Naive B cell (primary cell): ENCODE results near the gene SETSIP. TPM values are rescaled to one million over a fixed set of nuclear protein-coding genes. Genes with fewer than 3 reads are reported as not detected.

Experiments
- ATAC-seq, 2 donors: fragments of 150-1000 bp; cut with Tn5 transposase; 2 replicates each; pipeline ENCODE4 v1.10.0; 2021; ENCODE audit warnings: low read depth in 2 of 2, mild to moderate bottlenecking in 2 of 2, moderate library complexity in 2 of 2
- DNase-seq: peaks from one replicate; pipeline ENCODE4 v3.0.0; 2022
- H3K27ac Mint-ChIP-seq, 6 donors: one replicate each; pipeline ENCODE4 v1.8.0; 2020 to 2022; ENCODE audit warnings: mild to moderate bottlenecking in 6 of 6, mixed read lengths in 6 of 6, moderate library complexity in 5 of 6, inconsistent platforms in 2 of 6
- H3K27me3 Mint-ChIP-seq, 3 donors: one replicate each; pipeline ENCODE4 v1.8.0; 2021 to 2022; ENCODE audit warnings: mixed read lengths in 3 of 3, mild to moderate bottlenecking in 1 of 3
- H3K36me3 Mint-ChIP-seq, 2 donors: one replicate each; pipeline ENCODE4 v1.8.0; 2020 to 2022; ENCODE audit warnings: mixed read lengths in 2 of 2, inconsistent platforms in 1 of 2, mild to moderate bottlenecking in 1 of 2
- H3K4me1 Mint-ChIP-seq, 3 donors: one replicate each; pipeline ENCODE4 v1.8.0; 2020 to 2022; ENCODE audit warnings: mixed read lengths in 3 of 3, inconsistent platforms in 1 of 3, mild to moderate bottlenecking in 1 of 3, moderate library complexity in 1 of 3
- H3K4me3 Mint-ChIP-seq, 8 donors: one replicate each; pipeline ENCODE4 v1.8.0; 2020 to 2022; ENCODE audit warnings: mild to moderate bottlenecking in 8 of 8, mixed read lengths in 8 of 8, moderate library complexity in 8 of 8, inconsistent platforms in 2 of 8
- H3K9me3 Mint-ChIP-seq, 7 donors: one replicate each; pipeline ENCODE4 v1.8.0; 2020 to 2022; ENCODE audit warnings: mixed read lengths in 7 of 7, mild to moderate bottlenecking in 5 of 7, inconsistent platforms in 2 of 7, moderate library complexity in 1 of 7
- polyA plus RNA-seq, 6 donors: library from polyadenylated mRNA; unstranded; fragments of 300-500 nt; fragmentation: Illumina TruSeq; gene quantifications; one replicate each; pipeline ENCODE4 v1.2.3, GENCODE V29; 2021; ENCODE audit warnings: low read depth in 6 of 6

SETSIP gene
- polyA plus RNA-seq: not detected

GRCh38 chr1:92075311-92075710, at the start of gene SETSIP:
TSS of gene SETSIP (minus strand) at chr1:92075411. CDS start at chr1:92075411, 0 bp downstream.
- H3K36me3 Mint-ChIP-seq: no peaks in the 10 kb centered on the region
- ATAC-seq (no peak), DNase-seq (no peak)
- no peak within 1 kb of the TSS for H3K27ac Mint-ChIP-seq
- H3K4me1 Mint-ChIP-seq: peaks cover 6% of the 10 kb centered on the region in 3 donors
- H3K9me3 Mint-ChIP-seq: no peaks in the 10 kb centered on the region
- H3K4me3 Mint-ChIP-seq: no peak within 1 kb of the TSS
- no peaks in the 10 kb centered on the region for H3K27me3 Mint-ChIP-seq

GRCh38 chr1:92123868-92124267, 48.7 kb upstream of the SETSIP start:
- H3K27ac Mint-ChIP-seq: no peak overlapping the region
- H3K36me3 Mint-ChIP-seq: no peaks in the 10 kb centered on the region
- H3K27me3 Mint-ChIP-seq: peaks cover 0 to 5% (median 0%) of the 10 kb centered on the region in 3 donors
- ATAC-seq: no peak
- DNase-seq: no peak
- no peak overlapping the region for H3K4me3 Mint-ChIP-seq
- no peaks in the 10 kb centered on the region for H3K4me1 Mint-ChIP-seq
- H3K9me3 Mint-ChIP-seq: no peaks in the 10 kb centered on the region

- ATAC-seq (no peak), DNase-seq (no peak)
- Mint-ChIP-seq H3K4me3 (no peak overlapping the region), H3K27ac (no peak overlapping the region), H3K9me3 (no peaks in the 10 kb centered on the region), H3K27me3 (no peaks in the 10 kb centered on the region), H3K36me3 (no peaks in the 10 kb centered on the region), H3K4me1 (no peaks in the 10 kb centered on the region)
Measured at GRCh38 chr1:92118826-92119225, 43.6 kb upstream of the SETSIP start.

GRCh38 chr1:92117526-92117925, 42.3 kb upstream of the SETSIP start:
- no peaks in the 10 kb centered on the region for H3K4me1 Mint-ChIP-seq
- H3K9me3 Mint-ChIP-seq: no peaks in the 10 kb centered on the region
- peak overlapping the region in 1 of 6 donors; percentile 1 for H3K27ac Mint-ChIP-seq
- no peak overlapping the region for H3K4me3 Mint-ChIP-seq
- H3K27me3 Mint-ChIP-seq: no peaks in the 10 kb centered on the region
- DNase-seq (no peak), ATAC-seq (no peak)
- H3K36me3 Mint-ChIP-seq: no peaks in the 10 kb centered on the region

- Mint-ChIP-seq H3K9me3 (no peaks in the 10 kb centered on the region), H3K4me3 (no peak overlapping the region), H3K4me1 (no peaks in the 10 kb centered on the region), H3K36me3 (no peaks in the 10 kb centered on the region), H3K27me3 (no peaks in the 10 kb centered on the region), H3K27ac (no peak overlapping the region)
- ATAC-seq: no peak
- no peak for DNase-seq
Measured at GRCh38 chr1:92108631-92109030, 33.4 kb upstream of the SETSIP start.

- no peak for DNase-seq
- ATAC-seq: no peak
Measured at GRCh38 chr1:92105546-92106081, 30.4 kb upstream of the SETSIP start.

GRCh38 chr1:92096317-92096716, 21.1 kb upstream of the SETSIP start:
- Mint-ChIP-seq H3K4me1 (peaks cover 0 to 6% (median 4%) of the 10 kb centered on the region in 3 donors), H3K4me3 (no peak overlapping the region), H3K36me3 (no peaks in the 10 kb centered on the region), H3K9me3 (no peaks in the 10 kb centered on the region), H3K27ac (no peak overlapping the region), H3K27me3 (no peaks in the 10 kb centered on the region)
- ATAC-seq (no peak), DNase-seq (no peak)

More at GRCh38 chr1:92105546-92106081, 30.4 kb upstream of the SETSIP start:
- no peaks in the 10 kb centered on the region for H3K4me1 Mint-ChIP-seq
- H3K4me3 Mint-ChIP-seq: no peak overlapping the region
- no peaks in the 10 kb centered on the region for H3K9me3 Mint-ChIP-seq
- no peaks in the 10 kb centered on the region for H3K36me3 Mint-ChIP-seq
- no peak overlapping the region for H3K27ac Mint-ChIP-seq
- no peaks in the 10 kb centered on the region for H3K27me3 Mint-ChIP-seq

GRCh38 chr1:92095874-92096273, 20.7 kb upstream of the SETSIP start:
- ATAC-seq (no peak), DNase-seq (no peak)
- Mint-ChIP-seq H3K9me3 (no peaks in the 10 kb centered on the region), H3K27me3 (no peaks in the 10 kb centered on the region), H3K36me3 (no peaks in the 10 kb centered on the region), H3K4me3 (no peak overlapping the region), H3K27ac (peak overlapping the region in 1 of 6 donors; percentile 47), H3K4me1 (peaks cover 0 to 6% (median 4%) of the 10 kb centered on the region in 3 donors)

GRCh38 chr1:92094595-92094994, 19.4 kb upstream of the SETSIP start:
- H3K27me3 Mint-ChIP-seq: no peaks in the 10 kb centered on the region
- no peak for ATAC-seq
- DNase-seq: no peak
- H3K36me3 Mint-ChIP-seq: no peaks in the 10 kb centered on the region
- H3K27ac Mint-ChIP-seq: no peak overlapping the region
- H3K4me1 Mint-ChIP-seq: peaks cover 0 to 6% (median 4%) of the 10 kb centered on the region in 3 donors
- no peak overlapping the region for H3K4me3 Mint-ChIP-seq
- no peaks in the 10 kb centered on the region for H3K9me3 Mint-ChIP-seq

- Mint-ChIP-seq H3K36me3 (no peaks in the 10 kb centered on the region), H3K27ac (no peak overlapping the region), H3K4me1 (peaks cover 0 to 6% (median 4%) of the 10 kb centered on the region in 3 donors), H3K9me3 (no peaks in the 10 kb centered on the region), H3K4me3 (no peak overlapping the region), H3K27me3 (no peaks in the 10 kb centered on the region)
- DNase-seq (no peak), ATAC-seq (no peak)
Measured at GRCh38 chr1:92094090-92094489, 18.9 kb upstream of the SETSIP start.

- Mint-ChIP-seq H3K27me3 (no peaks in the 10 kb centered on the region), H3K4me3 (no peak overlapping the region), H3K4me1 (no peaks in the 10 kb centered on the region), H3K27ac (no peak overlapping the region), H3K36me3 (no peaks in the 10 kb centered on the region), H3K9me3 (peaks cover 0 to 10% (median 5%) of the 10 kb centered on the region in 7 donors)
- ATAC-seq: no peak
- DNase-seq: no peak
Measured at GRCh38 chr1:92091625-92092024, 16.4 kb upstream of the SETSIP start.

- ATAC-seq (no peak), DNase-seq (no peak)
- Mint-ChIP-seq H3K36me3 (peaks cover 11 to 18% of the 10 kb centered on the region in 2 donors), H3K9me3 (peaks cover 9 to 39% (median 26%) of the 10 kb centered on the region in 7 donors), H3K4me1 (no peaks in the 10 kb centered on the region), H3K27ac (no peak overlapping the region), H3K4me3 (no peak overlapping the region), H3K27me3 (peaks cover 7 to 8% (median 8%) of the 10 kb centered on the region in 3 donors)
Measured at GRCh38 chr1:92087542-92087941, 12.3 kb upstream of the SETSIP start.

GRCh38 chr1:92085727-92086126, 10.5 kb upstream of the SETSIP start:
- ATAC-seq (no peak), DNase-seq (no peak)
- Mint-ChIP-seq H3K4me1 (peaks cover 0 to 2% (median under 1%) of the 10 kb centered on the region in 3 donors), H3K27ac (no peak overlapping the region), H3K36me3 (peaks cover 11 to 18% of the 10 kb centered on the region in 2 donors), H3K4me3 (no peak overlapping the region), H3K9me3 (peaks cover 9 to 39% (median 26%) of the 10 kb centered on the region in 7 donors), H3K27me3 (peaks cover 7 to 14% (median 8%) of the 10 kb centered on the region in 3 donors)

- no peak for DNase-seq
- Mint-ChIP-seq H3K4me3 (no peak overlapping the region), H3K9me3 (peaks cover 9 to 39% (median 26%) of the 10 kb centered on the region in 7 donors), H3K27me3 (peaks cover 7 to 14% (median 8%) of the 10 kb centered on the region in 3 donors), H3K36me3 (peaks cover 11 to 18% of the 10 kb centered on the region in 2 donors), H3K4me1 (peaks cover 5 to 11% (median 11%) of the 10 kb centered on the region in 3 donors), H3K27ac (peak overlapping the region in 1 of 6 donors; percentile 38)
- no peak for ATAC-seq
Measured at GRCh38 chr1:92084651-92085050, 9.4 kb upstream of the SETSIP start.
